NCI-H82 (cell line): ENCODE data around the gene KBTBD12.

ENCODE experiments used
- DNase-seq: peaks from one replicate; lab custom pipeline; 2025; lab: John Stamatoyannopoulos, UW

KBTBD12 gene

DNA sequence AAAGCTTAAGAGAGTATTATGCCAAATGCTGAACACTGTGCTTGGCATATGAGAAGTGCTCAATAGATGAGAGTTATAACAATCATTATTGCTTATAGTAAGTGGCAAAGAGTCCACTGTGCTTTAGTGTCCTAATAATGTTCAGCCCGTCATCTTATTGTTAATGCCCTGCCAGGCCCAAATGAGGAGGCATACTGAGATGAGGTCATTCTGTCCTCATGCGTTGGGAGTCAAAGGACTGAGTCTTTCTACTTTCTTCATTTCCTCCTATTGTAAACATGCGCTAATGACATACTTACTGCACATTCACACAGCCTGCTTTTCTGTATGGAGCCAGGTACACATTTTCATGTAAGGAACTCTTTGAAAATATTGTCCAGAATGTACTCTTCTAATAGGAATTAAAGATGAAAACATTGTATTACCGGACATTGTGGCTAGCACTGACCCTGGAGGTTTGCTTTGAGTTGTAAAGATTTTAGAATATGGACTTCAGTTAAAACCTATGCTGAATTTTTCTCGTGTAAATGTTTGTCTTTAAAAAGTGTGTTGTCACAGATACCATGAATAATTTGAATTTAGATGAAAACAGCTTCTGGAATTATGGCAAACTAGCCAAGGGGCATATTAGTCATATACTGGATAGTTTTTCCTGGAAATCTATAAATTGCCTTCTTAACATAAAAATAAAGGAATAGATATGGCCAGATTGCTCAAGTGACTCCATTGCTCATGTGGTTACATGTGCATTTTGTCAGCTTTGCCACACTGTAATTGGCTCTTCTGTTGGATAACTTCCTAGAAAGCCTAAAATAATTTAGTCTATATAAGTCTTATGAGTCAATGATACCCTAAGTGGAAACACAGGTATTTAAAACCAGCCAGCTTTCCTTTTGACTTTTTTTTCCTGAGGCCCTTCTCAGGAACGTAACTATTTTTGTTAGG lies 38.3 kb downstream of the KBTBD12 start:
- DNase-seq: no peak

DNA sequence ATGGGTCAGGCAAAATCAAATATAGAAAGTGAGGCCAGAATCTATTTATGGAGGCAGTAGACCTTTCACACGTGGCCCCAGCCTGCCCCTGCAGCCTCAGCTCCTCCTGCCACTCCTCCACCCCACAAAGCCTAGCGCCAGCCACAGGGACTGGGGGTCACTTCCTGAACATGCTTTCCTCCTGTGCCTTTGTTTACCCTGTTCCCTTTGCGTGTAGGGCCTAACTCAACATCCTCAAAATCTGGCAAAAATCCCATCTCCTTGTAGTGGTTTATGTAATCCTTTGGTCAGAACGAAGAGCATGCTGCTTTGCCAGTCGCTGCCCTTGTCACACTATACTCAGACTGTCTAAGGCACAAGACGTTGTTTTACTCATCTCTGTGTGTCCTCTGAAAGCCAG lies 39.6 kb downstream of the KBTBD12 start:
- DNase-seq: no peak

DNA sequence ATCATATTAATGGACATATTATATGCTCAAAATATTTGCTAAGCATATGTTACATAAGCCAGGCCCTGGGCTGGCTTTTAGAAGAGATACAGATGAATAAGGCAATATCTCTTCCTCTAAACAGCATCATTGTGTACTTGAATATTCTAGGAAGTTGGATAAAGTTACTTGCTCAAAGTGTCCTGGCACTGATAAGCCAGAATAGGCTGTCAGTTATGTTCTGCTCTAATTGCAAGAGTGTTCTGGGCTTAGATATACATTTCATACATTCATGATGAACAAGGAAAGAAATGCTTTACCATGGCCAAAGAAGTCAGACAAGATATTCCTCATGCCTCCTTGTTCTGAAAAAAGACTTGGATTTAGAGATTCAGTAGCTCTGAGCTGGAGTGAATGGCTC lies 40.7 kb downstream of the KBTBD12 start:
- DNase-seq: no peak

DNA sequence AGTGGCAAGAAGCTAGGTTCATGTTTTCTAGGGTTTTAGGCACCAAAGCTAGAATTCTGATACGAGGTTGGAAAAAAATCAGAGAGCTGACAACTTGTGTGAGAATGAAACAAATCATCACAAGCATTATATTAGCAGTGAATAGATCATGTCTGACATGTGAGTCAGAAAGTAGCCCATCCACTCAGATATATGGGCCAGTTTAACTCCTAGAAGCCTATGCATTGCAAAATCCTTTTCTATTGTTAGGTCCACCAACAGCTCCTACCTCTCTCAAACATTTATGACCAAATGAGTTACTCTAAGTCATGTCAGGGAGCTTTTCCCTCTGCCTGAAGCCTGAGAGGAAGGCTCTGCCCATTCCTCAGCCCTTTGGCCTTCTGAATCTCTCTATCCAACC lies 44.0 kb downstream of the KBTBD12 start:
- DNase-seq: no peak

DNA sequence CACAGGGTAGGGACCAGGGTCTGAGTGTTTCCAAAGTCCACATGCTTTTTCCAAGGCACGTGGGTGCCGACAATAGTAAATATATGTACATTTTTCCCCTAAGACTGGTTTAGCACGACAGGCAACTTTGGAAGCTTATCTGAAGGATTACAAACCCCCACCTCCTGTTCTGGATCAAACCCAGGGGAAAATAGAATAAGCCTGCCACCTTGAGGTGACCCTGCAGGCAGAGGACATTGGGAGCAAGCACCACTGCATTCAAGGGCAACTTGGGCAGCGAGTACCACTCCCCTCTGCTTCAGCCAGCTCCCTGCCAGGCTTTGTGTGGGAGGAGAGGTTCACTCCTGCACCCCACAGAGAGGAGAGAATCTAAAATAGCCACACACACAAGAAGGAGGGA lies 44.8 kb downstream of the KBTBD12 start:
- peak; percentile 96 for DNase-seq

DNA sequence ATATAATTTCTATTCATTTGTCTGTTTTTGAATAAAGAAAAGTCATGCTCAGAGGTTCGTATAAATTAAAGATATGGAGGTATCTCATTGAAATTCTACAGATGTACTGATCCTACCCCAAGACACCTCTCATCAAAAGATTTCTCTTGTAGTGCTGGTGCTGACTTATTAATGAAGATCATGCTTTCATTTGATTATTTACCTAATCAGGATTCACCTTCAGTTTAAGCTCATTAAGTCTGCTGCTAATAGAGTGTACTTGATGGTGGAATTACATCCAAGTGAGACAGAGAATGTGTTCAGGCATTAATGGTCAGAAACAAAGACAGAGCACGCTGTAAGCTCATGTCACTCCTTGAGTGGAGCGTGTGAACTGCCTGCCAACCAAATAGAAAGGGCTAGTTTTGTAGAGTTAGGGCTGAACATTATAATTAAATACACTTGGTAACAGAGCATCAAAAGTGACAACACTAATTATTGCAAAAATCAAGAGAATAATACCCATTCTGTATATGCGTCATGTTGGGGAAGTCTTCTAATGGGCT lies 45.5 kb downstream of the KBTBD12 start:
- peak; percentile 62 for DNase-seq

DNA sequence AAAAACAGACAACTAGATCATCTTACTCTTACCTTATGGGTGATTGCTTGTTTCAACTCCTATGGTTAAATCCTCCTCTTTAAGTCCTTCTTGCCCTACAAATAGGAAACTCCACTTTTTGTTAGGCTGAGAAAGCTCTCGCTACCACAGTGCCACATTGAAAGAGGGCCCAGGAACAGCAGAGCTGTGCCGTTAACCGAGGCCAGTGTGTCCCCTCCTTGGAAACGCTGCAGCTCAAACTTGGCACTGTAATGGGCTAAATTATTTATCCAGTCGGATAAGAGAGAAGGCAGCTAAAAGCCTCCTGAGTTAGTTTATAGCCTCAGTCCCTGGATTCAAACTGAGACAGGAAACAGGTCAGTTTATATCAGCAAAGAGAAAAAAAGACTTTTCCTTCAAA lies 46.1 kb downstream of the KBTBD12 start:
- no peak for DNase-seq

DNA sequence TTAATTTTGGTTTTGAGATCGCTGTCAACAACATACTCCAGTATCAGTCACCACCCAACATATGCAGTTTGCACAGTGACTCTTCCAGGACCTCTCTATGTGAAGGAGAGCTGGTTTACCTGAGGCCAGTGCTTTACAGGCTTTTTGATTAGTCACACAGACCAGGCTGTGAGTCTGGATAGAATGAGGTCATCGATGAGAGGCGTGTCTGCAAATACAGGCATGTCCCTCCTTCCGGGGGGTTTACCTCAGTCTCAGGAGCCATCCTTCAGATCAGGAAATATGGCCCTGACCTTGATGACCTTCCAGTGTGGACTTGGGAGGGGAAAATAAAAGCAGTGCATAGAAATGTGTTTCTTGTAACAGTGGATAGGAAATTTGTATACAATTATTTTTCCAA lies 46.9 kb downstream of the KBTBD12 start:
- peak; percentile 34 for DNase-seq

DNA sequence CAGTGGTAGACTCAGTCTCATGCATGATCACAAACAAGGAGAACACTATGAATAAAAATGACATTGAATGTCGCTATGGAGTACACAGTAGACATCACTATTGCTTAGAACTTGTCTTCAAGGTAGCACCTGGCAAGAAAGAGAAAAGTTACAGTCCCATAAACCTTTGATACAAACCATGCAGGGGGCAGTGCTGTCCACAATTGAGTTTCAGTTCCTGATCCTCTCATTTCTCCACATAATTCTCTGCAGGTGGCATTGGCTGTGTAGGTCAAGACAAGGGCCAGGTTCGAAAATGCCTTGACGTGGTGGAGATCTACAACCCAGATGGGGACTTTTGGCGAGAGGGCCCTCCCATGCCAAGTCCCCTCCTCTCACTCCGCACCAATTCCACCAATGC lies 47.9 kb downstream of the KBTBD12 start:
- DNase-seq: no peak

DNA sequence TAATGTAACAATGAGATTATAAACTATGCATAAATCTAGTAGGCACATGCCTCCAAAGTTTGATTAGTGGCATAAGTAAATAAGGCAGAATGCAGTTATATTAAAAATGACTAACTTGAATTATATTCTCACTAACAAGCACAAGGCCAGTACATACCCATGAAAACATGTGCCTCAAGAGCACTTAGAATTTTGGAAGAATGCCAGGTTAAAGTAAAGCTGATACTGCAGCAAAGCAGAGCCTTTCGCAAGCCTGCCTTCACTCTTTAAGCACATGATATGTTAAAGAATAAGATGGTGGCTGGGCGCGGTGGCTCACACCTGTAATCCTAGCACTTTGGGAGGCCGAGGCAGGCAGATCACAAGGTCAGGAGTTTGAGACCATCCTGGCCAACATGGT lies 49.0 kb downstream of the KBTBD12 start:
- DNase-seq: peak; percentile 55

DNA sequence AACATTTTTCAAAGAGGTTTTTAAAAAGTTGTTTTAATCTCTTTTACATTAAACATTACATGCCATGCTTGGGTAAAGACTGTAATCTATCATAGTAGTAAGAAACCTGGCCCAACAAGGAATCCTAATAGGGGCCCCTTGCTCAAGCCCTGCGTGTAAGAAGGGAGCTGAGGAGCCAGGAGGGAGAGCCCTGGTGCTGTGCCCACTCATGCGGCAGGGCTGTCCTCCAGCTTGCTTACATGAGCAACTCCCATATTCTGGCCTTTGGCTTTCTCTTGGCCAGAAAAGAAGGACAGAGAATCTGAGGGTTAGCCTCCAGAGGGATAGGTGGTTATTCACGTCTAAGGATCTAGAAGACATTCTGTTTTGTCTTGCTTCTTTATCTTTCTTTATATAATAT lies 49.8 kb downstream of the KBTBD12 start:
- DNase-seq: no peak

DNA sequence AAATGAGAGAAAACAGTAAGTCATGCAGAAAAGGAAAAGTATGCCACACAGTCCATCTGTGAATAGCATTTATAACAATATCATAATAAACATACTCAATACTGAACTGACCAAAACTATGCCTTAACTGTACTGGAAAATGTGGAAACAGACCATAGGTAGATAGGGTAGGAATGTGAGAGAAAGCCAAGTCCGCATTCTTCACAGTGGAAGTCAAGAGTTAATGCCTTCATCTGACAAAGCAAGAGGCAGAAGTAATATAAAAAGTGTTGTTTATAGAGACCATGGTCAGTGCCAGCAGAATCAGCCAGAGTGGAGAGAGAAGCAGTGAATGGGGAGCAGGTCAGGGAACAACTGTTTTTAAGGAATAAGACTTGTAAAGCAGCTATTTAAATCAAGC lies 52.3 kb downstream of the KBTBD12 start:
- no peak for DNase-seq

DNA sequence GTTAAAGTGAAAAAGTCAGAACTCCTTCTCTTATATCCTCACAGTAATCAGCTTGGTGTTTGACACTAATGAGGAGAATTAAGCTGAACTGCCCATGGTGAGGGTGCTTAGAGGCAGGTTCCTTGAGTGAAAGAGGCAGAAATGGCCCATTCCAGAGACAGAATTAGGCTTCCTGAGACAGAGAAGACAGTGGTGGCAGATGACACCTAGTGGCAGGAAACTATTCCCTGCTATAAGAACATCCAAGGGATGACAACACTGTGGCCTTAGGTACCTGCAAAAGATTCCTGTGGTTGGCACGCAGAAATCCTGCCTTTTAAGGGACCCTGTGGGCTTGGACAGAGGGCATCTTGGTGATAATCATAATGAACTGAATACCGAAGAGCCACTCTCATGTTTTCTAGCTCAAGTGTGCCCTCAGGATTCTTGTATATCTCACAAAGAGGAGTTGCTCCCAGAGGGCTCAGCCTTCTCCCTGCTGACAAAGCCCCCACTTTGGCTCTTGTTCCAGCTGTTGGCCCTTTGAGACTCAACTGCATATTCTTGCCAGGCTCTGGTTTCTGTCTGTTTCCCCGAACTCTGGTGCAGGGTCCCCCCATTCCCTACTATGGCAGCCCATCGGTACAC lies 56.0 kb downstream of the KBTBD12 start:
- DNase-seq: peak; percentile 86

DNA sequence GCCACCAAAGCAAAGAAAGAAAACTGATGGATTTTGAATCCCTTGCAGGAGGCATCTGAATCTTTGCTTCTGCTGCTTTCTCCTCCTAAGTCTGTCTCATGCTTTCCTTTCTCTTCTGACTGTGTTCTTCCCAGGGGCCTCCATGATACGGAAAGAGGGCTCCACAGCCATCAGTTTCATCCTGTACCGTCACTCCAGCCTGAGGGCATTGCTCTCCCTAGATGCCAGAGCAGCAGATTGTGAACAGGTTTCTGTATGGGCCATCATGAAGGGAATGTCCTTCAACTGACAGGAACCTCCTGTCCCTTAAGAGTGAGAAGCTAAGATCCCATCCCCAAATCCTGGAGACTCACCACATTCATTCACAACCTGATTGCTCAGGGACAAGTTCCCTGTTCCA lies 59.2 kb downstream of the KBTBD12 start:
- no peak for DNase-seq

DNA sequence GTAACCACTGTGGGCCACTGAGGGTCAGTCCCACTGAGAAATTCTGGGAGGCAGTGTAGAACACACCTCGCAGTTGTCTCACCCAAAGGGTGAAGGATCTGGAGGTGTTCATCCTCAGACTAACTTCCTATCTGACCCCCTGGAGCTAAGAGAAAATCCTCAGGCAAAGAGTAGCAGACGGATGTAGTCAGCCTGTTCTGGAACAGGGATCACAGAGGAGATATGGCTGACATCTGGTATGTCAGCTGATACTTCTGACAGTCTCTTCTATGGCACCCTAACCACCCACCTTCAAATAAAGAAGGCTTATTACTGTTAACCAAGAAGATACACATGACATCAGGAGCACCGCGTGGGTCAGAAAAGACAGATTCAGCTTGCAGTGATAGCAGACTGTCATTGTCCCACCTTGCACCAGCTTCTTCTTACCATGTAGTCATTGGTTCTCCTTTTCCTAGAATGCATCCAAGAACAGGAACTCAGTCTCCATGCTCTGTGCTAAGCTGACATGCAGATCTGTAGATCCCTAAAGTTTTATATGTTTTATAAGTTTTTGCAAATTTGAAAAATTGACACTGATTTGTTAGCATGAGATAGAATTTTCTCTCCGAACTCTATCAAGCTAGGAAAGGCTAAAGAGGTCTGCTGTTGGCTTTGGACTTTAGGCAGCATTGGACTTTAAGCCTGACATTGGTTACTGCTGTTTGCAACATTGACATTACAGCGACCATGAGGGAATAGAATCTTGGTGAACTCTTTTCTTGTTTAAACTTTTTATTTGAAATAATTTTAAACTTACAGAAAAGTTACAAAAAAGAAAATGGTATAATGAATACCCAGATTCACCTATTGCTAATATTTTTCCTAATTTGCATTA lies 60.4 kb downstream of the KBTBD12 start:
- peak; percentile 43 for DNase-seq

DNA sequence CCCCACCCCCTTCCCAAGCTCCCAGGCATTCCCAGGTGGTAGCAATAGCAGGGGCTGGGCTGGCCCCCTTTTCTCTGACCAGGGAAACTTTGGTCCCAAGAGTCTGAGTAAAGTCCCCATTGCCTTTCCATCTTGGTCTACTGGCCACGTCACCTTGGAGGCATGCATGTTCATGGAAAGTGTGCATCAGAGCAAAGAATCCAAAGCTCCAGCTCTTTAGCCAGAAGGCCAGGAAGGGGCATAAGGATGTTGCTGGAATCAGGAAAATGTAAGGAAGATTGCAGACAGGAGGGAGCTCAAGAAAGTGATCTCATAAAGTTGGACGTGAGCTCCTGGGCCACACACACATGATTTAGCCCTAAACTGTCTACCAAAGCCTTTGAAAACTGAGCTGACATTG lies 63.6 kb downstream of the KBTBD12 start:
- no peak for DNase-seq

DNA sequence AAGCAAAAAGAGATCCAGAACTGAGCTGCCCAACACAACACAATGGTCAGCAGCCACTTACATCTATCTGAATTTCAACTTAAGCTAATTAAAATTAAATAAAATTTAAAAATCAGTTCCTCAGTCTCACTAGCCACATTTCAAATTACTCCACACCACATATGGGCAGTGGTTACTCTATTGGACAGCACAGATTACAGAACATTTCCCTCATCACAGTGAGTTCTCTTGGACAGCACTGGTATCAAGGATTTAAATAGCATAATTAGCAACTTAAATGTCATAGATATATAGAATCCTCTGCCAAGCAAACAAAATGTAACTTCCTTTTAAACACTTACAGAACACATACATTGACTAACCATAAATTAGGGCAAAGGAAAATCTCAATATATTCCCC lies 64.4 kb downstream of the KBTBD12 start:
- no peak for DNase-seq

DNA sequence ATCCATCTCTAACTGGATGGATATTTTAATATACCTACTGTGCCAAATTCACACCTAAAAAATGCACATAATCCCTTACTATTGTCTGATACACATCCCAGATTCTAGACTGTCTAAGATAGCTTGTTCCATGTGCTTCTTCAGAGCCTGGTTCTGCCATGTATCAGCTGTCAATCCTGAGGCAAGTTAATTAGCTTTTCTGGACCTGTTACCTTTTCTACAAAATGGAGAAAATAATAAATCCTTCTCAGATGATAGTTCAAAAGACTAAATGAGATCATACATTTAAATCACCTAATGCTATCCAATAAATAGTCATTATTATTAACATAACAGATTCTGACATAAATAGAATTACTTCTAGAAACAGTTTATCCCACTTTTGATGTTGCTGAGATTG lies 66.1 kb downstream of the KBTBD12 start:
- no peak for DNase-seq

DNA sequence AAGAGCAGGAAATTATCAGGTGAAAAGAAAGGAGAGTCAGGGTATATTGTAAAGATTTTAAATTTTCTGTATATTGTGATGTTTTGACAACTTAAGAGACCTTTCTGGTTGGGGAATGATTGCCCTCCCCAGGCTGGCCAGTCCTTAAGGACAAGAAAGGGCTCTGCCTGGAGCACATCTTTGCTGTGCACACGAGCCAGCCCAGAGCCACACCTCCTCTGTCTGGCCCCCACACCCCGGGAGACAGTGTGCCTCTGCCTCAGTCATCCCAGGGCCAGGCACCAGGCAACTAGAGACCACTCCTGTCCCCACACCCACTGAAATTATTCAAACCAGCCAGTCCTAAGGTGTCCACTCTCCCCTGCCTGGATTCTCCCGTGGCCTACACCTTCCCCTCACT lies 67.1 kb downstream of the KBTBD12 start:
- DNase-seq: no peak

DNA sequence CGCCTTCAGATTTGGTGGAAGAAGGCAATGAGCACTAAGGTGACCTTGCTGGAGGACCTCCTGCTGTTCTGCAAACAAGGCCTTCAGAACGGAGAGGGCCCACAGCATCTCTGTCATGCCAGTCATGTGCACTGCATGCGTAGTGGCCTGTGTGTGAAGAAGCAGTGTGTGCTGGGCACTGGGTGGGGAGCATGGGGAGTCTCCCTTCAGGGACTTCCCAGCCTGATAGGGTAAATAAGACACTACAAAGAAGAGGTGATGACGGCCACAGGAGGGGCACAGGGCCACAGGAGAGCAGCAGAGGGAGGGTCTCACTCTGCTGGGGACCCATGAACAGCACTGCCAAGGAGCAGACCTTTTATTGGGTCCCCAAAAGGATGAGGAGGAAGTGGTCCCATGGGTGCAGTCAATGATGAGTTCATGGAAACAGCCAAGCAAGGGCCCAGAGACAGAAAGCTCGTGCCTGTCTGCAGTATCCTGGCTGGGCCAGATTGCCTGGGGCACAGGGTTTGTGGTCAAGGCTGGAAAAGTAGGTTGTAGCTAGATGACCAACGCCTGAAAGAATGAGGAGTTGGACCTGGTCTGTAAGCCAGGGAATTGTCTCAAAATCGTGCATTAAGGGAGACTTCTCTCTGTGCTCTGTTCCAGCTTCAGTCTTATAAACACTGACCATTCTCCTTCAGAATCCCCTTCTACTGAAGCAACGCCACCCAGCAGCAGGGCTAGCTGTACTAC lies 69.4 kb downstream of the KBTBD12 start:
- DNase-seq: no peak

DNA sequence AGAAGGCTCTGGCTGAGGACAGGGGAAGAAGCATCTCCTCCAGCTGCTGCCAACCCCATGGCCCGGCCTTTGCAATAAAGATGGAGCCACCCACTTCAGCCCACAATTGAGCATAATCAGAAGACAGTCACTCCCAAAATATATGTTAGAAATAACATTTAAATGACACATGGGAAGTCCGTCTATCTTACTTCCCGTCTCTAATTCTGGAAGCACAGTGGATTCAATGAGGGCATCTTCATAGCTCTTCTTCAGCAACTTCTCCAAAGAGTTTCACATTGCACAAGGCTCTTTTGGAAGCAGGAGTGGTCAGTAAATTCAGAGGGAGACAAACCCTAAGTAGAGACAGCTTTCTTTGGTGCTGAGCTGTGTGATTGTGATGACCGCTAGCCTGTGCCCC lies 70.2 kb downstream of the KBTBD12 start:
- no peak for DNase-seq
